ENCODE data around the gene UBE2R2. TPM values are rescaled to one million over a fixed set of nuclear protein-coding genes. Genes with fewer than 3 reads are reported as not detected.
A peak's percentile ranks its signal among the peaks of the same experiment; 100 is the strongest.

UBE2R2 gene
- total and polyA plus RNA-seq, 2 of the 8 experiments (the other 6 are each of a cell fraction or from before 2014, with no cell fraction given) = 19.4 to 42.1 TPM

DNA sequence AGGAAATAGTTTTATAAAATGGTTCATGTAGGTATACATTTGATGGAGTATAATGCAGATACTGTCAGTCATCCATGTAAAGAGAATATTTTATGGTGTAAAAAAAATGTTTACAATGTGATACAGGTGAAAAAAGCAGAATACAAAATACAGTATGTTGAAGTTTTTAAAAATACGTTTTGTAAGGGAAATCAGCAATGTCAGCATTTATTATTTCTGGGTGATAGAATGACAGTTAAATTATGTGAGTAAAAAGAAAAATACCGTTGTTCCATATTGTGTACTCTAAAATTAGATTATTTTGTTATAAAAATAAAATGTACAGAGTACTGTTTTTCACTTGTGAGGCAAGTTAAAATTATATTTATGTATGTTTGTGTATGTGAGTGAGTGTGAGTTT, 69.0 kb downstream of the UBE2R2 start:
- Histone ChIP-seq H4K8ac (ENCODE audit: extremely low read depth, insufficient read depth, low read length) (no peak overlapping the region), H2AK5ac (ENCODE audit: low read depth, low read length) (no peak overlapping the region), H2AFZ (ENCODE audit: low read length) (no peak overlapping the region), H3K27ac (ENCODE audit: low read depth, low read length) (no peak overlapping the region), H3K18ac (ENCODE audit: extremely low read depth, low read length) (no peak overlapping the region), H3K56ac (replicated peaks; ENCODE audit: insufficient read length, low read depth, low read length) (no peak overlapping the region), H3K36me3 (ENCODE audit: control insufficient read depth in 2 of 4, insufficient read depth in 4 of 4, low read length in 3 of 4) (no peaks in the 10 kb centered on the region; a peak in 1 of 8 replicates), H2BK20ac (ENCODE audit: low read length) (no peak overlapping the region), H3K14ac (ENCODE audit: insufficient read length) (no peak overlapping the region), H3K23ac (ENCODE audit: insufficient read length) (no peak overlapping the region), H4K91ac (replicated peaks; ENCODE audit: insufficient read length, low read length) (no peak overlapping the region), H2BK15ac (ENCODE audit: low read length) (no peak overlapping the region), H3K23me2 (ENCODE audit: low read depth, low read length) (no peaks in the 10 kb centered on the region), H3K4ac (replicated peaks; ENCODE audit: insufficient read length, low read depth, low read length) (no peak overlapping the region), H3K79me1 (ENCODE audit: low read depth, low read length) (no peaks in the 10 kb centered on the region; the same call in 1 of the 2 replicates), H4K5ac (ENCODE audit: insufficient read length, low read depth, low read length) (no peak overlapping the region), H4K20me1 (replicated peaks in 1 of 2; ENCODE audit: control insufficient read depth in 1 of 2, insufficient read depth in 2 of 2, low read length in 2 of 2) (peaks cover 2 to 6% of the 10 kb centered on the region in 2 experiments), H3K9ac (replicated peaks in 1 of 4; ENCODE audit: extremely low read depth in 1 of 4, low read depth in 3 of 4, low read length in 3 of 4) (no peak overlapping the region), H3K4me3 (ENCODE audit: extremely low read depth in 1 of 4, insufficient read depth in 2 of 4, low read depth in 3 of 4, low read length in 4 of 4) (no peak overlapping the region), H3K79me2 (ENCODE audit: control insufficient read depth in 1 of 2, insufficient read depth in 2 of 2, low read length in 2 of 2) (peaks cover 0 to 49% of the 10 kb centered on the region in 2 experiments; a peak in 3 of 4 replicates), H3K4me2 (ENCODE audit: insufficient read depth in 1 of 2, low read depth in 2 of 2, low read length in 2 of 2) (no peak overlapping the region), H2BK5ac (ENCODE audit: low read depth, low read length) (no peak overlapping the region), H3K27me3 (replicated peaks in 1 of 4; ENCODE audit: control insufficient read depth in 3 of 4, extremely low read depth in 1 of 4, insufficient read depth in 3 of 4, low read length in 3 of 4) (no peaks in the 10 kb centered on the region), H2BK12ac (ENCODE audit: low read depth, low read length) (no peak overlapping the region), H3K9me3 (ENCODE audit: insufficient read depth in 2 of 2, low read depth in 1 of 2, low read length in 1 of 2) (no peaks in the 10 kb centered on the region), H2BK120ac (replicated peaks; ENCODE audit: low read depth, low read length) (no peak overlapping the region), H3K4me1 (replicated peaks in 1 of 4; ENCODE audit: control insufficient read depth in 3 of 4, insufficient read depth in 4 of 4, low read length in 3 of 4) (0 out of 7 replicates have a peak, but pooled peaks cover 0 to 3% (median 0%) of the 10 kb centered on the region in 4 experiments)
- CTCF ChIA-PET (ENCODE audit: partially characterized antibody) = interaction anchor here (1.1 to 1.5 kb wide), 2 partner anchors 40 to 70 kb away, joined by 3 to 4 read pairs; no protein-coding TSS in a partner anchor
- WGBS, 2 experiments (ENCODE audit: extremely low coverage in 1 of 2, insufficient coverage in 1 of 2, insufficient read length in 1 of 2, insufficient replicate concordance in 2 of 2, low coverage in 1 of 2, low lambda C conversion rate in 2 of 2, missing lambda C conversion rate in 1 of 2) = 98 to 100% methylated on average over 1 to 2 of the region's 2 CpGs
- no peak for FAIRE-seq
- POLR2A ChIA-PET (ENCODE audit: partially characterized antibody) = no interaction called here
- no peak for DNase-seq (ENCODE audit: low read depth in 1 of 2, low spot score in 2 of 2)
- TF ChIP-seq SP2 (IDR thresholded peaks at IDR 0.05; ENCODE audit: low read length) (no peak), MAFK (IDR thresholded peaks at IDR 0.05; ENCODE audit: low read depth, low read length) (peak; percentile 82; the same call in 1 of the 2 replicates)
- TF ChIP-seq, protein P1, sequence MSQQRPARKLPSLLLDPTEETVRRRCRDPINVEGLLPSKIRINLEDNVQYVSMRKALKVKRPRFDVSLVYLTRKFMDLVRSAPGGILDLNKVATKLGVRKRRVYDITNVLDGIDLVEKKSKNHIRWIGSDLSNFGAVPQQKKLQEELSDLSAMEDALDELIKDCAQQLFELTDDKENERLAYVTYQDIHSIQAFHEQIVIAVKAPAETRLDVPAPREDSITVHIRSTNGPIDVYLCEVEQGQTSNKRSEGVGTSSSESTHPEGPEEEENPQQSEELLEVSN (IDR thresholded peaks at IDR 0.05) = no peak
